Measurements from ENCODE around the gene HSPB3. TPM values are rescaled to one million over a fixed set of nuclear protein-coding genes. Genes with fewer than 3 reads are reported as not detected.

HSPB3 gene
- total and polyA plus RNA-seq, 3 donors from 2014 or later = 2.8 to 4.5 (median 3.1) TPM

GRCh38 chr5:54453046-54453445 lies 2.5 kb upstream of the HSPB3 start:
- intact Hi-C loops (cut with DNase I; ENCODE audit: low total_unique reads) = no loop called here
- Histone ChIP-seq H3K27me3 (no peaks in the 10 kb centered on the region), H3K27ac (no peak overlapping the region), H3K4me3 (no peak overlapping the region), H3K36me3 (ENCODE audit: low read depth, missing control alignments) (no peaks in the 10 kb centered on the region), H3K4me1 (peaks cover 16% of the 10 kb centered on the region), H3K9me3 (no peaks in the 10 kb centered on the region)
- 75 to 82% methylated on average over 3 of the region's 3 CpGs for WGBS, 2 donors
- no peak for DNase-seq
- TF ChIP-seq CTCF (IDR thresholded peaks at IDR 0.05) (no peak), POLR2A (IDR thresholded peaks at IDR 0.05) (no peak)

- H3K4me3 ChIP-seq = no peak overlapping the region
- no peaks in the 10 kb centered on the region for H3K27me3 ChIP-seq
- intact Hi-C loops (cut with DNase I; ENCODE audit: low total_unique reads) = no loop called here
- H3K9me3 ChIP-seq = no peaks in the 10 kb centered on the region
- WGBS, 2 donors = 42 to 60% methylated on average over 2 of the region's 2 CpGs
- DNase-seq = no peak
- no peak overlapping the region for H3K27ac ChIP-seq
- peaks cover 21% of the 10 kb centered on the region for H3K4me1 ChIP-seq
- no peak for TF ChIP-seq POLR2A (IDR thresholded peaks at IDR 0.05)
- TF ChIP-seq CTCF (IDR thresholded peaks at IDR 0.05) = no peak
- no peaks in the 10 kb centered on the region for H3K36me3 ChIP-seq (ENCODE audit: low read depth, missing control alignments)
Observed at GRCh38 chr5:54454602-54455001, 897 bp upstream of the HSPB3 start.

- no peak for TF ChIP-seq CTCF (IDR thresholded peaks at IDR 0.05)
- no peak for TF ChIP-seq POLR2A (IDR thresholded peaks at IDR 0.05)
- intact Hi-C loops (cut with DNase I; ENCODE audit: low total_unique reads) = no loop called here
- peak; percentile 78 for DNase-seq
- H3K4me1 ChIP-seq = peaks cover 21% of the 10 kb centered on the region
- 25 to 28% methylated on average over 5 of the region's 5 CpGs for WGBS, 2 donors
- H3K27me3 ChIP-seq = no peaks in the 10 kb centered on the region
- no peaks in the 10 kb centered on the region for H3K9me3 ChIP-seq
- H3K36me3 ChIP-seq (ENCODE audit: low read depth, missing control alignments) = no peaks in the 10 kb centered on the region
- peak overlapping the region; percentile 15 to 69 for H3K27ac ChIP-seq
- no peak overlapping the region for H3K4me3 ChIP-seq
Observed at GRCh38 chr5:54457094-54457862, 1.8 kb downstream of the HSPB3 start.

GRCh38 chr5:54458221-54458620 lies 2.7 kb downstream of the HSPB3 start:
- Histone ChIP-seq H3K27ac (peak overlapping the region; percentile 2 to 15), H3K36me3 (ENCODE audit: low read depth, missing control alignments) (no peaks in the 10 kb centered on the region), H3K4me3 (no peak overlapping the region), H3K4me1 (peaks cover 21% of the 10 kb centered on the region), H3K27me3 (no peaks in the 10 kb centered on the region), H3K9me3 (no peaks in the 10 kb centered on the region)
- 74 to 95% methylated on average over 2 of the region's 2 CpGs for WGBS, 2 donors
- DNase-seq = peak; percentile 22
- intact Hi-C loops (cut with DNase I; ENCODE audit: low total_unique reads) = no loop called here
- TF ChIP-seq CTCF (IDR thresholded peaks at IDR 0.05) (no peak), POLR2A (IDR thresholded peaks at IDR 0.05) (no peak)

Measured in testis (tissue), 3 donors.